Measurements from ENCODE around the gene AMER1. TPM values are rescaled to one million over a fixed set of nuclear protein-coding genes. Genes with fewer than 3 reads are reported as not detected.

AMER1 gene
- total RNA-seq (2014; rRNA removed) (3.9 and 4.3 TPM in 2 replicates), Bru-seq, nascent RNA (percentile 59 among the genes with signal in this experiment), BruChase-seq, experiment 1, labeled RNA remaining after a 6-hour chase (percentile 66 among the genes with signal in this experiment), BruChase-seq, experiment 2, labeled RNA remaining after a 2-hour chase (percentile 77 among the genes with signal in this experiment)
- long read RNA-seq = 0 reads

- intact Hi-C loops (cut with micrococcal nuclease) = loop anchor here (2.0 to 5.0 kb wide), 2 partner anchors 187 to 451 kb away; a partner anchor contains a TSS
- H4K20me1 ChIP-seq (ENCODE audit: low read length) = no peaks in the 10 kb centered on the region
- BruUV-seq (replicated peaks) = no TSS peak
These were observed at the start of gene AMER1 for GRCh38 chrX:64205441-64205734. AMER1 (minus strand) TSS chrX:64205708; CDS start chrX:64193286, 12,422 bp downstream.

GRCh38 chrX:64230123-64230970 is 24.8 kb upstream of the AMER1 start, which contains the start of gene ASB12:
ASB12 (minus strand) TSS chrX:64230607; CDS start chrX:64225650, 4,957 bp downstream.
- H3K79me2 ChIP-seq (ENCODE audit: low read length) = no peaks in the 10 kb centered on the region
- BruUV-seq (replicated peaks) = no TSS peak
- no peaks in the 10 kb centered on the region for H3K27me3 ChIP-seq (ENCODE audit: low read length)
- POLR2A ChIA-PET (ENCODE audit: unreplicated experiment) = no interaction called here
- H3K9me2 ChIP-seq (replicated peaks; ENCODE audit: low read length) = no peaks in the 10 kb centered on the region
- H3K9ac ChIP-seq (ENCODE audit: low read length) = no peak within 1 kb of the TSS
- H3K36me3 ChIP-seq (ENCODE audit: low read depth, low read length) = no peaks in the 10 kb centered on the region
- H3K4me1 ChIP-seq (ENCODE audit: insufficient read depth, low read length) = no peaks in the 10 kb centered on the region
- no peak within 1 kb of the TSS for H2AFZ ChIP-seq (ENCODE audit: low read length)
- no peak within 1 kb of the TSS for H3K4me2 ChIP-seq (ENCODE audit: low read length)
- no peaks in the 10 kb centered on the region for H4K20me1 ChIP-seq (ENCODE audit: low read length)
- H3F3A ChIP-seq (ENCODE audit: low read length, unreplicated experiment) = no peaks in the 10 kb centered on the region
- intact Hi-C loops (cut with micrococcal nuclease) = no loop called here
- CTCF ChIA-PET = no interaction called here
- no peak within 1 kb of the TSS for H3K4me3 ChIP-seq (ENCODE audit: low read length)
- TF ChIP-seq EZH2phosphoT487 (IDR thresholded peaks at IDR 0.05; ENCODE audit: borderline replicate concordance, low read length) (no peak), CTCF (conservative IDR thresholded peaks at IDR 0.05; ENCODE audit: low read depth, low read length) (no peak), EZH2 (IDR thresholded peaks at IDR 0.05; ENCODE audit: low read length, unreplicated experiment) (no peak)
- ATAC-seq (no peak), DNase-seq (no peak)
- H3K27ac ChIP-seq (ENCODE audit: low read length) = no peak within 1 kb of the TSS
- H3K9me3 ChIP-seq (ENCODE audit: low read length) = no peaks in the 10 kb centered on the region

More at GRCh38 chrX:64205441-64205734, at the start of gene AMER1:
- ATAC-seq (peak; percentile 55), DNase-seq (no peak)
- Histone ChIP-seq H3F3A (ENCODE audit: low read length, unreplicated experiment) (no peaks in the 10 kb centered on the region), H3K4me1 (ENCODE audit: insufficient read depth, low read length) (peaks cover 17% of the 10 kb centered on the region), H3K79me2 (ENCODE audit: low read length) (peaks cover 20% of the 10 kb centered on the region), H3K9me2 (replicated peaks; ENCODE audit: low read length) (no peaks in the 10 kb centered on the region), H3K27me3 (ENCODE audit: low read length) (no peaks in the 10 kb centered on the region), H3K9ac (ENCODE audit: low read length) (peak within 1 kb of the TSS; percentile 86), H3K4me3 (ENCODE audit: low read length) (peak within 1 kb of the TSS; percentile 88), H2AFZ (ENCODE audit: low read length) (peak within 1 kb of the TSS; percentile 98), H3K9me3 (ENCODE audit: low read length) (no peaks in the 10 kb centered on the region), H3K36me3 (ENCODE audit: low read depth, low read length) (no peaks in the 10 kb centered on the region), H3K4me2 (ENCODE audit: low read length) (peak within 1 kb of the TSS; percentile 95), H3K27ac (ENCODE audit: low read length) (peak within 1 kb of the TSS; percentile 88)
- ChIA-PET POLR2A (ENCODE audit: unreplicated experiment) (interaction anchor here (0.6 kb wide), 1 partner anchor 189 kb away, joined by 3 read pairs; no protein-coding TSS in a partner anchor), CTCF (no interaction called here)
- TF ChIP-seq EZH2 (IDR thresholded peaks at IDR 0.05; ENCODE audit: low read length, unreplicated experiment) (no peak), CTCF (conservative IDR thresholded peaks at IDR 0.05; ENCODE audit: low read depth, low read length) (no peak), EZH2phosphoT487 (IDR thresholded peaks at IDR 0.05; ENCODE audit: borderline replicate concordance, low read length) (no peak)

GRCh38 chrX:64229154-64229553 is 23.6 kb upstream of the AMER1 start:
- Histone ChIP-seq H3K4me2 (ENCODE audit: low read length) (no peak overlapping the region), H3K9me2 (replicated peaks; ENCODE audit: low read length) (no peaks in the 10 kb centered on the region), H3K27me3 (ENCODE audit: low read length) (no peaks in the 10 kb centered on the region), H3K79me2 (ENCODE audit: low read length) (no peaks in the 10 kb centered on the region), H3K36me3 (ENCODE audit: low read depth, low read length) (no peaks in the 10 kb centered on the region), H3K4me1 (ENCODE audit: insufficient read depth, low read length) (no peaks in the 10 kb centered on the region), H3F3A (ENCODE audit: low read length, unreplicated experiment) (no peaks in the 10 kb centered on the region), H3K27ac (ENCODE audit: low read length) (no peak overlapping the region), H4K20me1 (ENCODE audit: low read length) (no peaks in the 10 kb centered on the region), H2AFZ (ENCODE audit: low read length) (no peak overlapping the region), H3K9me3 (ENCODE audit: low read length) (no peaks in the 10 kb centered on the region), H3K4me3 (ENCODE audit: low read length) (no peak overlapping the region), H3K9ac (ENCODE audit: low read length) (no peak overlapping the region)
- intact Hi-C loops (cut with micrococcal nuclease) = no loop called here
- POLR2A ChIA-PET (ENCODE audit: unreplicated experiment) = no interaction called here
- CTCF ChIA-PET = no interaction called here
- no TSS peak for BruUV-seq (replicated peaks)
- no peak for ATAC-seq
- no peak for DNase-seq
- TF ChIP-seq CTCF (conservative IDR thresholded peaks at IDR 0.05; ENCODE audit: low read depth, low read length) (no peak), EZH2 (IDR thresholded peaks at IDR 0.05; ENCODE audit: low read length, unreplicated experiment) (no peak), EZH2phosphoT487 (IDR thresholded peaks at IDR 0.05; ENCODE audit: borderline replicate concordance, low read length) (no peak)

Data from PC-3 (cell line).